Endothelial cell of umbilical vein (primary cell): ENCODE data around the gene PFKFB4. TPM values are rescaled to one million over a fixed set of nuclear protein-coding genes. Genes with fewer than 3 reads are reported as not detected.

Source experiments
- BruUV-seq: library from RNA; stranded (reverse); fragments of 400-500 nt; replicated peaks from 2 replicates; lab custom pipeline; 2021; lab: Mats Ljungman, UMichigan
- CTCF ChIA-PET: fragments of 300-600, 350-600 bp; sonication (Branson Sonifier 250); formaldehyde crosslinking; loops from one replicate; lab custom pipeline; 2021; ENCODE audit warnings: antibody characterized with exemption, inconsistent platforms; lab: Charles Lee
- POLR2A ChIA-PET: fragments of 300-600, 350-600 bp; sonication (Branson Sonifier 250); formaldehyde crosslinking; loops from one replicate; lab custom pipeline; 2021; ENCODE audit warnings: antibody characterized with exemption, inconsistent platforms; lab: Charles Lee
- DNase-seq: peaks from one replicate; pipeline ENCODE4 v3.0.0-alpha.2; 2011; ENCODE audit warnings: low read depth, low spot score
- FAIRE-seq: peaks from 2 replicates; lab custom pipeline; 2011; peaks lifted over from hg19 to GRCh38; lab: Jason Lieb, UNC
- H2AFZ ChIP-seq: 2 replicates; pipeline ENCODE4 v1.6.0; 2012; ENCODE audit warnings: low read depth, low read length, control low read depth, inconsistent platforms
- H3K27ac ChIP-seq: 2 replicates; pipeline ENCODE4 v1.5.1; 2011; ENCODE audit warnings: low read depth, mild to moderate bottlenecking, control low read depth, low read length, moderate library complexity; ENCODE audit not compliant: insufficient read depth
- H3K27me3 ChIP-seq, 2 experiments: 2 replicates each; pipeline versions ENCODE4 v1.6.0 to v1.6.1; 2011; ENCODE audit warnings: low read length in 2 of 2, mixed read lengths in 1 of 2; ENCODE audit not compliant: control insufficient read depth in 2 of 2, insufficient read depth in 2 of 2
- H3K36me3 ChIP-seq, 2 experiments: 2 replicates in 1 of 2; 3 replicates in 1 of 2; pipeline ENCODE4 v1.5.1; 2011; ENCODE audit warnings: low read length in 2 of 2, mild to moderate bottlenecking in 1 of 2, moderate library complexity in 1 of 2; ENCODE audit not compliant: control insufficient read depth in 2 of 2, insufficient read depth in 2 of 2; ENCODE audit errors: extremely low read depth in 1 of 2
- H3K4me1 ChIP-seq: 3 replicates; pipeline ENCODE4 v1.5.1; 2011; ENCODE audit warnings: mild to moderate bottlenecking, low read length; ENCODE audit not compliant: control insufficient read depth, insufficient read depth; ENCODE audit errors: extremely low read depth
- H3K4me2 ChIP-seq: 2 replicates; pipeline ENCODE4 v1.6.1; 2011; ENCODE audit warnings: low read length, control low read depth, mixed read lengths; ENCODE audit not compliant: insufficient read depth
- H3K4me3 ChIP-seq, 3 experiments: fragments of 200-600 bp in 1 of 3; sonication (generic), shearing (Covaris generic) in 1 of 3; replicated peaks in 1 of 3; 2 replicates each; pipeline ENCODE4 v1.5.1; 2011 to 2016; ENCODE audit warnings: control low read depth in 3 of 3, low read length in 3 of 3, mild to moderate bottlenecking in 2 of 3, inconsistent platforms in 1 of 3, low read depth in 1 of 3, moderate library complexity in 1 of 3; ENCODE audit not compliant: insufficient read depth in 1 of 3
- H3K79me2 ChIP-seq: 2 replicates; pipeline ENCODE4 v1.6.0; 2012; ENCODE audit warnings: low read length, inconsistent platforms; ENCODE audit not compliant: control insufficient read depth, insufficient read depth
- H3K9ac ChIP-seq: replicated peaks from 2 replicates; pipeline ENCODE3; 2011; ENCODE audit warnings: low read length, control low read depth; ENCODE audit not compliant: insufficient read depth; ENCODE audit errors: extremely low read depth
- H3K9me1 ChIP-seq: replicated peaks from 3 replicates; pipeline ENCODE4 v1.6.0; 2011; ENCODE audit warnings: mild to moderate bottlenecking, low read length; ENCODE audit not compliant: control insufficient read depth, insufficient read depth; ENCODE audit errors: extremely low read depth
- H3K9me3 ChIP-seq: replicated peaks from 2 replicates; pipeline ENCODE4 v1.5.1; 2012; ENCODE audit warnings: low read length, inconsistent platforms; ENCODE audit not compliant: control insufficient read depth, insufficient read depth
- H4K20me1 ChIP-seq: replicated peaks from 2 replicates; pipeline ENCODE3; 2011; ENCODE audit warnings: mild to moderate bottlenecking, low read length; ENCODE audit not compliant: control insufficient read depth, insufficient read depth; ENCODE audit errors: extremely low read depth
- EZH2 ChIP-seq: IDR thresholded peaks from 2 replicates; pipeline ENCODE4 v1.6.1; 2012; ENCODE audit warnings: borderline replicate concordance, low read depth, mild to moderate bottlenecking, moderate library complexity, low read length, inconsistent platforms; ENCODE audit not compliant: severe bottlenecking
- FOS ChIP-seq: IDR thresholded peaks from 2 replicates; pipeline ENCODE4 v1.6.1; 2011; ENCODE audit warnings: mild to moderate bottlenecking, low read length, moderate library complexity, borderline replicate concordance; ENCODE audit not compliant: insufficient read depth
- GATA2 ChIP-seq: IDR thresholded peaks from 2 replicates; pipeline ENCODE4 v1.7.0; 2011; ENCODE audit warnings: low read depth, mild to moderate bottlenecking, moderate library complexity, mixed read lengths, low read length; ENCODE audit not compliant: insufficient read length, insufficient read depth
- JUN ChIP-seq: IDR thresholded peaks from 2 replicates; pipeline ENCODE4 v1.6.1; 2011; ENCODE audit warnings: borderline replicate concordance, low read depth; ENCODE audit not compliant: insufficient read length, insufficient read depth
- MYC ChIP-seq: IDR thresholded peaks from one replicate; pipeline ENCODE4 v1.6.1; 2011; ENCODE audit warnings: mild to moderate bottlenecking, low read depth, low read length
- POLR2A ChIP-seq: IDR thresholded peaks from 2 replicates; pipeline ENCODE4 v1.6.1; 2012; ENCODE audit warnings: low read depth, mild to moderate bottlenecking, control low read depth, low read length
- POLR2AphosphoS5 ChIP-seq: IDR thresholded peaks from 2 replicates; pipeline ENCODE4 v1.6.1; 2012; ENCODE audit warnings: low read depth, mild to moderate bottlenecking, control low read depth, low read length, moderate library complexity; ENCODE audit not compliant: insufficient read depth
- dilution Hi-C: fragments of 300-500 bp; cut with MboI; formaldehyde crosslinking; loops from one replicate; pipeline ENCODE4 v1.15.0; 2019; ENCODE audit warnings: low sequenced_read_pairs; ENCODE audit not compliant: extremely low pct_ligation_motif_present
- intact Hi-C: fragments of 100-400 bp; cut with micrococcal nuclease; formaldehyde crosslinking; loops from one replicate; pipeline ENCODE4 v1.10.0; 2022
- polyA plus RNA-seq, 4 experiments: library from polyadenylated mRNA; depleted of rRNA in 3 of 4; stranded (reverse) in 3 of 4; unstranded in 1 of 4; fragments of >200 nt; gene quantifications; 2 replicates each; pipeline versions ENCODE4 v1.2.1 to v1.2.3, GENCODE V29; 2011 to 2012; ENCODE audit warnings: missing spikeins in 1 of 4
- total RNA-seq: library from RNA; stranded (reverse); gene quantifications from 2 replicates; pipeline ENCODE4 v1.2.3, GENCODE V29; 2021
- TF ChIP-seq, protein P1 (sequence below), 2 donors: IDR thresholded peaks; 1 replicate in 1 of 2; 2 replicates in 1 of 2; pipeline ENCODE4 v1.5.1; 2011; ENCODE audit warnings: low read length in 2 of 2, mild to moderate bottlenecking in 2 of 2, moderate library complexity in 2 of 2, control low read depth in 1 of 2, inconsistent platforms in 1 of 2, low read depth in 1 of 2; ENCODE audit not compliant: insufficient read depth in 1 of 2; ENCODE audit errors: extremely low read depth in 1 of 2
- TF ChIP-seq, protein P2 (sequence below): IDR thresholded peaks from 2 replicates; pipeline ENCODE4 v1.6.1; 2011; ENCODE audit not compliant: insufficient read depth, insufficient read length

The PFKFB4 gene
- total and polyA plus RNA-seq, 2 donors (not counting 3 experiments of a cell fraction or from before 2014, with no cell fraction given) = 4.0 to 4.2 TPM

DNA sequence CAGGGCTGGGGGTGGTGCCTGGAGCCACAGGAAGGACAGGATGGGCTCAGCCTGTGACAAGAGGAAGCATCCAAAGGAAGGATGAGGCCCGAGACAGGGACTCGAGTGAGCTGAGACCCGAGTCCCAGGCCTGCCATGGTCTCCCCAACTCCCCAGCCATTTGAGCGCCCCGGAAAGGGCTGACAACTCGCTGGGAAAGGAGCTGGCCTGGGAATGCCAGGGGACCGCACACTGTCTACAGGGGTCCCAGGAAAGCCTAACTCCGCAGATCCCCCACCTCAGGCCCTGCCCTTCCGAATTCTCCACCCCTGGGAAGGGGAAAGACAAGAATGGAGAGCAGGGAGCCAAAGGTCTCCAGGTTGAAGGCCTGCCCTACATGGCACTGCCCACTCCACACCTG lies 31.6 kb downstream of the PFKFB4 start:
- Histone ChIP-seq H3K79me2 (no peaks in the 10 kb centered on the region), H3K4me3 (no peak overlapping the region), H3K4me2 (no peak overlapping the region), H3K27me3 (no peaks in the 10 kb centered on the region), H3K4me1 (no peaks in the 10 kb centered on the region), H3K9me1 (no peaks in the 10 kb centered on the region), H3K9me3 (no peaks in the 10 kb centered on the region), H4K20me1 (no peaks in the 10 kb centered on the region), H3K27ac (no peak overlapping the region), H3K36me3 (no peaks in the 10 kb centered on the region), H3K9ac (no peak overlapping the region), H2AFZ (no peak overlapping the region)
- no TSS peak for BruUV-seq
- ChIA-PET POLR2A (no interaction called here), CTCF (no interaction called here)
- dilution Hi-C loops (no loop called here), intact Hi-C loops (no loop called here)
- DNase-seq (no peak), FAIRE-seq (no peak)
- TF ChIP-seq FOS (no peak), EZH2 (no peak), MYC (no peak), GATA2 (no peak), JUN (no peak), POLR2AphosphoS5 (no peak), POLR2A (no peak)
- TF ChIP-seq, protein P1, sequence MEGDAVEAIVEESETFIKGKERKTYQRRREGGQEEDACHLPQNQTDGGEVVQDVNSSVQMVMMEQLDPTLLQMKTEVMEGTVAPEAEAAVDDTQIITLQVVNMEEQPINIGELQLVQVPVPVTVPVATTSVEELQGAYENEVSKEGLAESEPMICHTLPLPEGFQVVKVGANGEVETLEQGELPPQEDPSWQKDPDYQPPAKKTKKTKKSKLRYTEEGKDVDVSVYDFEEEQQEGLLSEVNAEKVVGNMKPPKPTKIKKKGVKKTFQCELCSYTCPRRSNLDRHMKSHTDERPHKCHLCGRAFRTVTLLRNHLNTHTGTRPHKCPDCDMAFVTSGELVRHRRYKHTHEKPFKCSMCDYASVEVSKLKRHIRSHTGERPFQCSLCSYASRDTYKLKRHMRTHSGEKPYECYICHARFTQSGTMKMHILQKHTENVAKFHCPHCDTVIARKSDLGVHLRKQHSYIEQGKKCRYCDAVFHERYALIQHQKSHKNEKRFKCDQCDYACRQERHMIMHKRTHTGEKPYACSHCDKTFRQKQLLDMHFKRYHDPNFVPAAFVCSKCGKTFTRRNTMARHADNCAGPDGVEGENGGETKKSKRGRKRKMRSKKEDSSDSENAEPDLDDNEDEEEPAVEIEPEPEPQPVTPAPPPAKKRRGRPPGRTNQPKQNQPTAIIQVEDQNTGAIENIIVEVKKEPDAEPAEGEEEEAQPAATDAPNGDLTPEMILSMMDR (IDR thresholded peaks at IDR 0.05; ENCODE audit: extremely low read depth in 1 of 2, insufficient read depth in 1 of 2, low read depth in 1 of 2, low read length in 2 of 2) = no peak
- TF ChIP-seq, protein P2, sequence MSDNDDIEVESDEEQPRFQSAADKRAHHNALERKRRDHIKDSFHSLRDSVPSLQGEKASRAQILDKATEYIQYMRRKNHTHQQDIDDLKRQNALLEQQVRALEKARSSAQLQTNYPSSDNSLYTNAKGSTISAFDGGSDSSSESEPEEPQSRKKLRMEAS = no peak
